Spleen (tissue), 11 donors: ENCODE results near the gene PDE3A. TPM values are rescaled to one million over a fixed set of nuclear protein-coding genes. Genes with fewer than 3 reads are reported as not detected.

ENCODE experiments used
- DNase-seq: peaks from one replicate; pipeline ENCODE4 v3.0.0-alpha.2; 2020
- H3K27ac ChIP-seq, 8 donors: fragments of 200-600 bp; sonication (generic) in 7 of 8; 1 replicate in 4 of 8; 2 replicates in 4 of 8; pipeline versions ENCODE4 v1.5.0 to v1.8.0; 2016 to 2021; ENCODE audit warnings: inconsistent platforms in 4 of 8, mild to moderate bottlenecking in 4 of 8, moderate library complexity in 1 of 8
- H3K27me3 ChIP-seq, 7 donors: fragments of 200-600 bp; sonication (generic) in 6 of 7; replicated peaks in 1 of 7; 1 replicate in 4 of 7; 2 replicates in 3 of 7; pipeline versions ENCODE4 v1.5.0 to v1.8.0; 2016 to 2021; ENCODE audit warnings: inconsistent platforms in 3 of 7, mild to moderate bottlenecking in 1 of 7
- H3K36me3 ChIP-seq, 6 donors: fragments of 200-600 bp; sonication (generic) in 5 of 6; 1 replicate in 4 of 6; 2 replicates in 2 of 6; pipeline versions ENCODE4 v1.5.0 to v1.8.0; 2016 to 2021; ENCODE audit warnings: inconsistent platforms in 2 of 6
- H3K4me1 ChIP-seq, 6 donors: fragments of 200-600 bp; sonication (generic) in 5 of 6; 1 replicate in 3 of 6; 2 replicates in 3 of 6; pipeline versions ENCODE4 v1.5.0 to v1.8.0; 2016 to 2021; ENCODE audit warnings: inconsistent platforms in 3 of 6
- H3K4me3 ChIP-seq, 8 donors: fragments of 200-600 bp; sonication (generic) in 7 of 8; 1 replicate in 4 of 8; 2 replicates in 4 of 8; pipeline versions ENCODE4 v1.5.0 to v1.8.0; 2016 to 2021; ENCODE audit warnings: inconsistent platforms in 4 of 8, mild to moderate bottlenecking in 4 of 8, moderate library complexity in 2 of 8
- H3K9me3 ChIP-seq, 8 donors: fragments of 200-600 bp; sonication (generic) in 7 of 8; 1 replicate in 4 of 8; 2 replicates in 4 of 8; pipeline versions ENCODE4 v1.5.0 to v1.8.0; 2016 to 2021; ENCODE audit warnings: inconsistent platforms in 4 of 8
- POLR2A ChIP-seq, 3 donors: fragments of 450-650 bp; IDR thresholded peaks; one replicate each; pipeline ENCODE4 v1.5.1; 2017; ENCODE audit warnings: antibody characterized with exemption in 3 of 3, mild to moderate bottlenecking in 1 of 3
- POLR2AphosphoS5 ChIP-seq, 3 donors: sonication (generic); formaldehyde crosslinking; IDR thresholded peaks; one replicate each; pipeline ENCODE4 v1.5.1; 2017; ENCODE audit warnings: antibody characterized with exemption in 3 of 3
- WGBS, 5 donors: extraction: QIAGEN DNeasy Blood & Tissue Kit in 3 of 5; methylation state at CpG; one replicate each; pipeline versions ENCODE4 v1.1.5 to v1.1.7; 2013 to 2018; 5-methylcytosine and 5-hydroxymethylcytosine counted together
- intact Hi-C: fragments of 100-400 bp; cut with DNase I; formaldehyde crosslinking; loops from one replicate; pipeline ENCODE4 v1.15.0; 2023; ENCODE audit warnings: low total_unique reads
- polyA plus RNA-seq, 3 donors: library from polyadenylated mRNA; stranded (reverse); fragments of 200-250 nt; gene quantifications; one replicate each; pipeline ENCODE4 v1.2.1, GENCODE V29; 2013
- total RNA-seq, 7 donors: library from RNA; depleted of rRNA in 3 of 7; stranded (reverse); fragments of >200 nt in 3 of 7; fragmentation: NEBNext Ultra II Directional in 4 of 7; extraction: Animal tissue kit (Norgen Biotek cat#: 25700) in 4 of 7; gene quantifications; one replicate each; pipeline versions ENCODE4 v1.1.0 to v1.2.1, GENCODE V29; 2016 to 2021
- TF ChIP-seq, protein P1 (sequence below), 11 experiments: fragments of 200-600 bp in 7 of 11; fragments of 450-650 bp in 4 of 11; sonication (generic) in 4 of 11; IDR thresholded peaks in 8 of 11; conservative IDR thresholded peaks in 3 of 11; 1 replicate in 7 of 11; 2 replicates in 4 of 11; pipeline versions ENCODE4 v1.4.0 to v1.8.0; 2016 to 2021; ENCODE audit warnings: antibody characterized with exemption in 11 of 11, inconsistent platforms in 4 of 11, mild to moderate bottlenecking in 1 of 11
- donor health status: healthy with polysubstance abuse.
- donor health status: DM: no; HTN: no; CAD: no; lungs with moderate emphysema.
- donor health status: DM: no; HTN: no; CAD: no.
- donor health status: Bipolar disorder and iron deficiency.
- donor health status: healthy.
- donor health status: DM: no; HTN: no; CAD: no.
- donor health status: DM: yes; HTN: yes; CAD: no.

The PDE3A gene
- total and polyA plus RNA-seq, 10 donors = 0.57 to 10.1 (median 7.5) TPM

DNA sequence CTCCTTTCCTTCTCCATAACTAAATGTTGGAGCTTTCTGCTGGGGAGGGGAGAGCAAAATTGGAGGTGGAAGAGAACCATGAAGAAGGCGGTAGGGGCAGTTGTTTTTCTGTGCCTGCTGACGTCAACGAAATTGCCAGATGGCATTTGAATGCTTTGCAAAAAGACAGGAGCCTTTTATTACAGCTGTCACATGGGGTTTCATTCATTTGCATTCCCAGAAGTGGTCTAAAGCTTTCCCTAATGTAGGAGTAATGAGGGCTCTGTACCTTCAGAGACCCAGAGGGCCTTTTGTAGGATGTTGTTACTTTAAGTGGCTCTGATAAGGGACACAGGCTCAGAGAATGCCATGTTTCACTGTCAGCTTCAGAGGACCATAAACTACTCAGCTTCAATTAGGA, 219.7 kb downstream of the PDE3A start:
- Histone ChIP-seq H3K27ac (no peak overlapping the region), H3K4me1 (no peaks in the 10 kb centered on the region), H3K27me3 (no peaks in the 10 kb centered on the region), H3K4me3 (no peak overlapping the region), H3K9me3 (no peaks in the 10 kb centered on the region), H3K36me3 (no peaks in the 10 kb centered on the region)
- DNase-seq = no peak
- intact Hi-C loops = no loop called here
- no peak for TF ChIP-seq POLR2A (IDR thresholded peaks at IDR 0.05)
- TF ChIP-seq, protein P1, sequence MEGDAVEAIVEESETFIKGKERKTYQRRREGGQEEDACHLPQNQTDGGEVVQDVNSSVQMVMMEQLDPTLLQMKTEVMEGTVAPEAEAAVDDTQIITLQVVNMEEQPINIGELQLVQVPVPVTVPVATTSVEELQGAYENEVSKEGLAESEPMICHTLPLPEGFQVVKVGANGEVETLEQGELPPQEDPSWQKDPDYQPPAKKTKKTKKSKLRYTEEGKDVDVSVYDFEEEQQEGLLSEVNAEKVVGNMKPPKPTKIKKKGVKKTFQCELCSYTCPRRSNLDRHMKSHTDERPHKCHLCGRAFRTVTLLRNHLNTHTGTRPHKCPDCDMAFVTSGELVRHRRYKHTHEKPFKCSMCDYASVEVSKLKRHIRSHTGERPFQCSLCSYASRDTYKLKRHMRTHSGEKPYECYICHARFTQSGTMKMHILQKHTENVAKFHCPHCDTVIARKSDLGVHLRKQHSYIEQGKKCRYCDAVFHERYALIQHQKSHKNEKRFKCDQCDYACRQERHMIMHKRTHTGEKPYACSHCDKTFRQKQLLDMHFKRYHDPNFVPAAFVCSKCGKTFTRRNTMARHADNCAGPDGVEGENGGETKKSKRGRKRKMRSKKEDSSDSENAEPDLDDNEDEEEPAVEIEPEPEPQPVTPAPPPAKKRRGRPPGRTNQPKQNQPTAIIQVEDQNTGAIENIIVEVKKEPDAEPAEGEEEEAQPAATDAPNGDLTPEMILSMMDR (IDR thresholded peaks at IDR 0.05 in 8 of 11, conservative IDR thresholded peaks at IDR 0.05 in 3 of 11) = no peak
- TF ChIP-seq POLR2AphosphoS5 (IDR thresholded peaks at IDR 0.05) = no peak
- WGBS, 5 donors = 60 to 82% (median 71%) methylated on average over 3 of the region's 3 CpGs

DNA sequence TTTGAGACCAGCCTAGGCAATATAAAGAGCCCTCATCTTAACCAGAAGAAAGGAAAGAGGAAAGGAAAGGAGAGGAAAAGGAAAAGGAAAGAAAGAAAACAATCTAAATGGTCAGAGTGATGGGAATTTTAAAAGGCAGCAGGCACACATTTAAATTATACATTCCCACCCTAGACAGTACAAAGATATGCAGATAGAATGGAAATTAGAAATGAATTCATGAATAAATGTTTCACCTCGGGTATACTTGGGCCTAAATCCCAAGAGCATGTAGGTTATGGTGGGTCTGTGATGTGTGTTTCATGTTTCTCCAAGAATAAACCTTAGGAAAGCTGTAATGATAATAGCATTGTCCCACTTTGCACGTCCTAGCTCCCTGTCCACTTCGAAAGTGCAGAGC, 222.2 kb downstream of the PDE3A start:
- Histone ChIP-seq H3K4me1 (no peaks in the 10 kb centered on the region), H3K36me3 (no peaks in the 10 kb centered on the region), H3K9me3 (no peaks in the 10 kb centered on the region), H3K4me3 (no peak overlapping the region), H3K27ac (no peak overlapping the region), H3K27me3 (no peaks in the 10 kb centered on the region)
- whole genome bisulfite sequencing, 5 donors = 70 to 83% (median 78%) methylated on average over 3 of the region's 3 CpGs
- DNase-seq = no peak
- no peak for TF ChIP-seq POLR2AphosphoS5 (IDR thresholded peaks at IDR 0.05)
- intact Hi-C loops = no loop called here

DNA sequence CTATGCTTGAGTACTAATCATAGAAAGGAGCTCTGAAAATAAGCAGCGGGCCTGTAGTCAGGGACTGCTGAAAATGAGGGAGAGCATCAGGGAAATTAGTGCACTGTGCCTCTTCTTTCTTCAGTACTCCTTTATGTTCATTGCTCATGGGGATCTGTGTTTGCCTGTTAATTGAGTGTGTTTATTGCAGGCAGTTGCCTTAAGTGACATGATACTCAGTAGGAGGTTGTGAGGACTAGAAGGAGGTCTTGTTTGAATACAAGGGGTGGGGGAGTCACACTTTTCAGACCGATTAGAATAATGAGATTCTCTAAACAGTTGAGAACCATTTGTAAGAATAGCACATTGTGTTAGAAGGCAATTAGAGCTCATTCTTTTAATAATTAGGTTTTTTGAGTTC, 224.2 kb downstream of the PDE3A start:
- H3K4me1 ChIP-seq = no peaks in the 10 kb centered on the region
- no peaks in the 10 kb centered on the region for H3K9me3 ChIP-seq
- DNase-seq = no peak
- H3K4me3 ChIP-seq = no peak overlapping the region
- H3K27ac ChIP-seq = no peak overlapping the region
- no peaks in the 10 kb centered on the region for H3K27me3 ChIP-seq
- no peaks in the 10 kb centered on the region for H3K36me3 ChIP-seq
- TF ChIP-seq POLR2A (IDR thresholded peaks at IDR 0.05) (no peak), POLR2AphosphoS5 (IDR thresholded peaks at IDR 0.05) (no peak)
- TF ChIP-seq, protein P1 (IDR thresholded peaks at IDR 0.05 in 8 of 11, conservative IDR thresholded peaks at IDR 0.05 in 3 of 11) = no peak
- WGBS, 5 donors = 56 to 81% (median 77%) methylated on average over 2 of the region's 2 CpGs
- intact Hi-C loops = no loop called here

DNA sequence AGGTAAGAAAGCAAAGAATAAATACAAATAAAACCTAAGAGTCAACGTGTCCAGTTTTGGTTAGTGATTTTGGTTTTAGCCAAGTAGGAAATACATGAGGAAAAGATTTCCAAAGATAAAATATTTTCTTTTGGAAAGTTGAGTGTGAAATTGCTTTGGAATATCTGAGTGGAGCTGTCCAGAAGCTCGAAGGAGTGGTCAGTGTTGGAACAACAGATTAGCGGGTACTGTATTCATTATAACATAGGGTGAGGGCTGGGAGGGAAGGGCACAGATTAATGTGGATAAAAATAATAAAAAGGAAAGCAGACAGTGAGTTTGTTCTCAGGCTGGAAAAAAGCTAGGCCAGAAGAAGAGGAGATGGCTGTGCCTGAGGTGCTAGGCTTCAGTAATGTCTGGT, 225.3 kb downstream of the PDE3A start:
- Histone ChIP-seq H3K9me3 (no peaks in the 10 kb centered on the region), H3K27ac (no peak overlapping the region), H3K4me3 (no peak overlapping the region), H3K4me1 (no peaks in the 10 kb centered on the region), H3K36me3 (no peaks in the 10 kb centered on the region), H3K27me3 (no peaks in the 10 kb centered on the region)
- WGBS, 5 donors = 77 to 88% (median 83%) methylated on average over 3 of the region's 3 CpGs
- DNase-seq = no peak
- TF ChIP-seq POLR2AphosphoS5 (IDR thresholded peaks at IDR 0.05) (no peak), POLR2A (IDR thresholded peaks at IDR 0.05) (no peak)
- TF ChIP-seq, protein P1 (IDR thresholded peaks at IDR 0.05 in 8 of 11, conservative IDR thresholded peaks at IDR 0.05 in 3 of 11) = no peak
- intact Hi-C loops = no loop called here

DNA sequence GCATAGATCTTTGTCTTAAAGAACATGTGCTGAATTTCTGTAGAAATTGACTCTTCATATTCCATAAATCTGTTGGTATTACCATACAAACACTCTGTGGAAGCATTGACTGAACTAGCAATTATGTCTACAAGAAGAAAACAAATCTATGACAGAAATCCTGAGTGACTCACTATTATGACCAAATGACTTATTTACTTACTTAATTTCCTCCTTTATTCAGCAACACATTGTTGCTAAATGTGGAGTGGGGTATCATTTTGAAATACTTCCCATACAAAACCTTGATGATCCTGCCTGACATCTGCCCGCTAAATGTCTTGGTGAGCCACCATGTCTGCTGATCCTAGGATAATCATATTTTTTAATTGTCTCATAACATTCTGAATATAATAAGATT, 227.7 kb downstream of the PDE3A start:
- H3K4me3 ChIP-seq = no peak overlapping the region
- intact Hi-C loops = no loop called here
- no peak for DNase-seq
- H3K9me3 ChIP-seq = no peaks in the 10 kb centered on the region
- H3K4me1 ChIP-seq = no peaks in the 10 kb centered on the region
- H3K36me3 ChIP-seq = no peaks in the 10 kb centered on the region
- WGBS, 5 donors = 0 to 79% (median 4%) methylated on average over 1 of the region's 1 CpG
- no peak overlapping the region for H3K27ac ChIP-seq
- H3K27me3 ChIP-seq = no peaks in the 10 kb centered on the region
- TF ChIP-seq, protein P1 (IDR thresholded peaks at IDR 0.05 in 8 of 11, conservative IDR thresholded peaks at IDR 0.05 in 3 of 11) = no peak
- TF ChIP-seq POLR2AphosphoS5 (IDR thresholded peaks at IDR 0.05) (no peak), POLR2A (IDR thresholded peaks at IDR 0.05) (no peak)
